ENCODE results near the gene FRMD8. TPM values are rescaled to one million over a fixed set of nuclear protein-coding genes. Genes with fewer than 3 reads are reported as not detected.

FRMD8 gene
- total and polyA plus RNA-seq, 2 of the 8 experiments (the other 6 are each of a cell fraction or from before 2014, with no cell fraction given) = 15.0 to 19.2 TPM

GRCh38 chr11:65389294-65389980 lies 3.0 kb downstream of the FRMD8 start (continued):
- no peak for TF ChIP-seq SAP30 (IDR thresholded peaks at IDR 0.05; ENCODE audit: insufficient read depth, insufficient replicate concordance, low read length)
- TF ChIP-seq POU5F1 (IDR thresholded peaks at IDR 0.05; ENCODE audit: low read depth, low read length) = no peak
- no peak for TF ChIP-seq EP300 (IDR thresholded peaks at IDR 0.05; ENCODE audit: borderline replicate concordance in 1 of 2, low read depth in 2 of 2, low read length in 2 of 2)
- TF ChIP-seq, protein P1, sequence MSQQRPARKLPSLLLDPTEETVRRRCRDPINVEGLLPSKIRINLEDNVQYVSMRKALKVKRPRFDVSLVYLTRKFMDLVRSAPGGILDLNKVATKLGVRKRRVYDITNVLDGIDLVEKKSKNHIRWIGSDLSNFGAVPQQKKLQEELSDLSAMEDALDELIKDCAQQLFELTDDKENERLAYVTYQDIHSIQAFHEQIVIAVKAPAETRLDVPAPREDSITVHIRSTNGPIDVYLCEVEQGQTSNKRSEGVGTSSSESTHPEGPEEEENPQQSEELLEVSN (IDR thresholded peaks at IDR 0.05) = no peak
- TF ChIP-seq PHF8 (conservative IDR thresholded peaks at IDR 0.05; ENCODE audit: low read depth, low read length) = no peak
- TF ChIP-seq SP4 (IDR thresholded peaks at IDR 0.05; ENCODE audit: low read length) = no peak
- no peak for TF ChIP-seq BRCA1 (IDR thresholded peaks at IDR 0.05; ENCODE audit: low read depth, low read length)
- no peak for TF ChIP-seq HDAC2 (IDR thresholded peaks at IDR 0.05; ENCODE audit: borderline replicate concordance in 1 of 2, low read depth in 2 of 2, low read length in 2 of 2)

All from H1 (cell line).